GM12878 (cell line): ENCODE results near the gene TPCN2.

Experiments
- MAX ChIP-seq: IDR thresholded peaks from 2 replicates; pipeline ENCODE4 v1.6.1; 2012; ENCODE audit warnings: low read depth, low read length, improper control_type of control experiment
- TF ChIP-seq, protein P1 (sequence below): IDR thresholded peaks from 2 replicates; pipeline ENCODE4 v1.6.1; 2012; ENCODE audit warnings: mild to moderate bottlenecking, low read depth, low read length

DNA sequence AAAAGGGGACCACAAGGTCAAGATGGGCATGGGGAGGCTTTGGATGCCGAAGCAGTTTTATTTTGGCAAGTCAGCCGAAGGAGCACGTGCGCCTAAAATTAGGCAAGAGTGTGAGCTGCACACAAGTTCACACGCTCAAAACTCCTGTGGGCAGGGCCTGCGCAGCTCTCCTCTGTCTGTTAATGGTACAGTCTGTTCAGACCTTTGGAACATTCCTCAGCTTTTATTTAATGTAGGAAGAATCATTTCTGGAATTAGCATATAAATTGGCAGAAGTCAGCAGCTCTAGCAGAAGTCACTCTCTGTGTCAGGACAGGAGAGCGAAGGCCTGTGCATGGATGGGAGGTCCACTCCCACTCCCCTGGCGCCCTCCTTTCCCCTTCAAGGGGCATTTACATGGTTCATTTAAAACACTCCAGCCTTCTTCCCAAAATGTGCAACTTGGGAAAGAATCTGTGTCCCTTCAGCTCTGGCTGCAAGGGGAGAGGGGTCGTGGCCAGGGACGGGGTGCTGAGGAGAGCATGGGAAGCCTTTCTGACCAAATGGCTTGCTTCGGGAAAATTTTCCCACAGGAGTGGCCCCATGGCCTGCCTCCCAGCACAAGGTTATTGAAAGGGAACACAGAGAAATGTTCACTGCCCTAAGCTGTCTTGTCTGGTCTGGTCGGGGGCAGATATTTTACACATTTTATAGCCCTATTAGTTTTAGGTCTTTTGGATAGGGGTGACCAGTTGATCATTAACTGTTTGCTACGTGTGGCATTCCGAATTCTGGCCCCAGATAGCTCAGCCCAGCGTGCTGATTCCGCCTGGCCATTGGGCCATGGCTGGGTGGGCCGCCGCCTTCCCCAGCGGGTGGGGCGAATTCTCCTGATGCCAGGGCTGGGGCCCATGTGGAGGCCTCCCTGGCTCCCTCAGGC, 63.2 kb downstream of the TPCN2 start:
- TF ChIP-seq MAX = no peak
- TF ChIP-seq, protein P1, sequence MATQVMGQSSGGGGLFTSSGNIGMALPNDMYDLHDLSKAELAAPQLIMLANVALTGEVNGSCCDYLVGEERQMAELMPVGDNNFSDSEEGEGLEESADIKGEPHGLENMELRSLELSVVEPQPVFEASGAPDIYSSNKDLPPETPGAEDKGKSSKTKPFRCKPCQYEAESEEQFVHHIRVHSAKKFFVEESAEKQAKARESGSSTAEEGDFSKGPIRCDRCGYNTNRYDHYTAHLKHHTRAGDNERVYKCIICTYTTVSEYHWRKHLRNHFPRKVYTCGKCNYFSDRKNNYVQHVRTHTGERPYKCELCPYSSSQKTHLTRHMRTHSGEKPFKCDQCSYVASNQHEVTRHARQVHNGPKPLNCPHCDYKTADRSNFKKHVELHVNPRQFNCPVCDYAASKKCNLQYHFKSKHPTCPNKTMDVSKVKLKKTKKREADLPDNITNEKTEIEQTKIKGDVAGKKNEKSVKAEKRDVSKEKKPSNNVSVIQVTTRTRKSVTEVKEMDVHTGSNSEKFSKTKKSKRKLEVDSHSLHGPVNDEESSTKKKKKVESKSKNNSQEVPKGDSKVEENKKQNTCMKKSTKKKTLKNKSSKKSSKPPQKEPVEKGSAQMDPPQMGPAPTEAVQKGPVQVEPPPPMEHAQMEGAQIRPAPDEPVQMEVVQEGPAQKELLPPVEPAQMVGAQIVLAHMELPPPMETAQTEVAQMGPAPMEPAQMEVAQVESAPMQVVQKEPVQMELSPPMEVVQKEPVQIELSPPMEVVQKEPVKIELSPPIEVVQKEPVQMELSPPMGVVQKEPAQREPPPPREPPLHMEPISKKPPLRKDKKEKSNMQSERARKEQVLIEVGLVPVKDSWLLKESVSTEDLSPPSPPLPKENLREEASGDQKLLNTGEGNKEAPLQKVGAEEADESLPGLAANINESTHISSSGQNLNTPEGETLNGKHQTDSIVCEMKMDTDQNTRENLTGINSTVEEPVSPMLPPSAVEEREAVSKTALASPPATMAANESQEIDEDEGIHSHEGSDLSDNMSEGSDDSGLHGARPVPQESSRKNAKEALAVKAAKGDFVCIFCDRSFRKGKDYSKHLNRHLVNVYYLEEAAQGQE = no peak
